Osteocyte (in vitro differentiated cells): ENCODE measurements around the gene CWH43. TPM values are rescaled to one million over a fixed set of nuclear protein-coding genes. Genes with fewer than 3 reads are reported as not detected.
A peak's percentile ranks its signal among the peaks of the same experiment; 100 is the strongest.
"Not testable (repeated sequence)": the region's sequence is repeated elsewhere in the genome, so short reads cannot be mapped to it uniquely, and the experiment has no call there.

Experiments
- DNase-seq: peaks from one replicate; pipeline ENCODE4 v3.0.0; 2021; ENCODE audit warnings: mixed read lengths; ENCODE audit not compliant: unreplicated experiment; ENCODE audit errors: extremely low spot score
- H3K27ac Mint-ChIP-seq: one replicate; pipeline ENCODE4 v1.8.0; 2021; ENCODE audit warnings: mild to moderate bottlenecking, mixed read lengths; ENCODE audit not compliant: unreplicated experiment
- H3K27me3 Mint-ChIP-seq: one replicate; pipeline ENCODE4 v1.8.0; 2021; ENCODE audit warnings: mixed read lengths; ENCODE audit not compliant: unreplicated experiment
- H3K36me3 Mint-ChIP-seq: one replicate; pipeline ENCODE4 v1.8.0; 2021; ENCODE audit warnings: mixed read lengths; ENCODE audit not compliant: unreplicated experiment
- H3K4me1 Mint-ChIP-seq: one replicate; pipeline ENCODE4 v1.8.0; 2021; ENCODE audit warnings: mixed read lengths; ENCODE audit not compliant: unreplicated experiment
- H3K4me3 Mint-ChIP-seq: one replicate; pipeline ENCODE4 v1.8.0; 2021; ENCODE audit warnings: mild to moderate bottlenecking, moderate library complexity, mixed read lengths; ENCODE audit not compliant: unreplicated experiment
- H3K9me3 Mint-ChIP-seq: one replicate; pipeline ENCODE4 v1.8.0; 2021; ENCODE audit warnings: mixed read lengths; ENCODE audit not compliant: unreplicated experiment
- total RNA-seq: library from RNA; stranded (reverse); gene quantifications from 2 replicates; pipeline ENCODE4 v1.2.1, GENCODE V29; 2021

CWH43 gene
- total RNA-seq, 1 donor from 2014 or later: not detected

- H3K9me3 Mint-ChIP-seq: peaks cover 51% of the 10 kb centered on the region
- not testable (repeated sequence) for H3K27ac Mint-ChIP-seq, H3K4me3 Mint-ChIP-seq, H3K36me3 Mint-ChIP-seq, H3K27me3 Mint-ChIP-seq, H3K4me1 Mint-ChIP-seq, DNase-seq
These were observed 111.0 kb downstream of the CWH43 start for GRCh38 chr4:49097071-49097470.

GRCh38 chr4:49097505-49097904 lies 111.4 kb downstream of the CWH43 start:
- not testable (repeated sequence) for H3K27me3 Mint-ChIP-seq, H3K4me3 Mint-ChIP-seq, H3K4me1 Mint-ChIP-seq, H3K27ac Mint-ChIP-seq
- Mint-ChIP-seq H3K9me3 (peaks cover 50% of the 10 kb centered on the region), H3K36me3 (peaks cover 12% of the 10 kb centered on the region)
- DNase-seq: peak; percentile 88

GRCh38 chr4:49098034-49098759 lies 112.1 kb downstream of the CWH43 start:
- peaks cover 48% of the 10 kb centered on the region for H3K9me3 Mint-ChIP-seq
- peaks cover 13% of the 10 kb centered on the region for H3K36me3 Mint-ChIP-seq
- not testable (repeated sequence) for H3K27ac Mint-ChIP-seq, H3K4me3 Mint-ChIP-seq, DNase-seq, H3K4me1 Mint-ChIP-seq, H3K27me3 Mint-ChIP-seq

GRCh38 chr4:49099831-49100444 lies 113.9 kb downstream of the CWH43 start:
- H3K9me3 Mint-ChIP-seq: peaks cover 61% of the 10 kb centered on the region
- H3K36me3 Mint-ChIP-seq: peaks cover 16% of the 10 kb centered on the region
- H3K4me1 Mint-ChIP-seq, H3K27ac Mint-ChIP-seq, H3K27me3 Mint-ChIP-seq, H3K4me3 Mint-ChIP-seq, DNase-seq: not testable (repeated sequence)

- Mint-ChIP-seq H3K9me3 (peaks cover 62% of the 10 kb centered on the region), H3K36me3 (peaks cover 21% of the 10 kb centered on the region)
- not testable (repeated sequence) for H3K27ac Mint-ChIP-seq, DNase-seq, H3K4me1 Mint-ChIP-seq, H3K27me3 Mint-ChIP-seq, H3K4me3 Mint-ChIP-seq
These were observed 116.3 kb downstream of the CWH43 start for GRCh38 chr4:49102344-49102898.

- peak; percentile 91 for DNase-seq
- H3K36me3 Mint-ChIP-seq: peaks cover 23% of the 10 kb centered on the region
- H3K4me1 Mint-ChIP-seq, H3K27me3 Mint-ChIP-seq, H3K27ac Mint-ChIP-seq, H3K4me3 Mint-ChIP-seq: not testable (repeated sequence)
- peaks cover 62% of the 10 kb centered on the region for H3K9me3 Mint-ChIP-seq
These were observed 117.5 kb downstream of the CWH43 start for GRCh38 chr4:49103436-49104136.

- Mint-ChIP-seq H3K9me3 (peaks cover 55% of the 10 kb centered on the region), H3K36me3 (peaks cover 21% of the 10 kb centered on the region)
- DNase-seq, H3K27me3 Mint-ChIP-seq, H3K27ac Mint-ChIP-seq, H3K4me3 Mint-ChIP-seq, H3K4me1 Mint-ChIP-seq: not testable (repeated sequence)
These were observed 118.3 kb downstream of the CWH43 start for GRCh38 chr4:49104231-49104930.

GRCh38 chr4:49105248-49105904 lies 119.3 kb downstream of the CWH43 start:
- H3K27me3 Mint-ChIP-seq, H3K4me3 Mint-ChIP-seq, H3K27ac Mint-ChIP-seq, H3K4me1 Mint-ChIP-seq: not testable (repeated sequence)
- peak; percentile 89 for DNase-seq
- Mint-ChIP-seq H3K36me3 (peaks cover 22% of the 10 kb centered on the region), H3K9me3 (peaks cover 53% of the 10 kb centered on the region)

- H3K4me1 Mint-ChIP-seq, H3K27ac Mint-ChIP-seq, H3K4me3 Mint-ChIP-seq, H3K27me3 Mint-ChIP-seq: not testable (repeated sequence)
- H3K9me3 Mint-ChIP-seq: peaks cover 60% of the 10 kb centered on the region
- peak; percentile 83 for DNase-seq
- H3K36me3 Mint-ChIP-seq: peaks cover 25% of the 10 kb centered on the region
These were observed 121.2 kb downstream of the CWH43 start for GRCh38 chr4:49107262-49107661.

- H3K27ac Mint-ChIP-seq, H3K27me3 Mint-ChIP-seq, H3K4me1 Mint-ChIP-seq, H3K4me3 Mint-ChIP-seq: not testable (repeated sequence)
- peaks cover 57% of the 10 kb centered on the region for H3K9me3 Mint-ChIP-seq
- H3K36me3 Mint-ChIP-seq: peaks cover 22% of the 10 kb centered on the region
- peak; percentile 85 for DNase-seq
These were observed 122.3 kb downstream of the CWH43 start for GRCh38 chr4:49108183-49108978.
